Suprapubic skin (tissue), 4 donors: ENCODE measurements around the gene CACNG7. TPM values are rescaled to one million over a fixed set of nuclear protein-coding genes. Genes with fewer than 3 reads are reported as not detected.

ENCODE experiments used
- DNase-seq, 2 donors: peaks; one replicate each; pipeline ENCODE4 v3.0.0-alpha.2; 2019; ENCODE audit warnings: low spot score in 2 of 2
- H3K27ac ChIP-seq: fragments of 200-600 bp; sonication (generic); one replicate; pipeline ENCODE4 v1.5.1; 2019
- H3K27me3 ChIP-seq: fragments of 200-600 bp; sonication (generic); one replicate; pipeline ENCODE4 v1.5.1; 2019
- H3K36me3 ChIP-seq: fragments of 200-600 bp; sonication (generic); one replicate; pipeline ENCODE4 v1.5.1; 2019
- H3K4me1 ChIP-seq: fragments of 200-600 bp; sonication (generic); one replicate; pipeline ENCODE4 v1.5.1; 2019
- H3K4me3 ChIP-seq: fragments of 200-600 bp; sonication (generic); one replicate; pipeline ENCODE4 v1.5.1; 2019; ENCODE audit warnings: mild to moderate bottlenecking
- H3K9me3 ChIP-seq: fragments of 200-600 bp; sonication (generic); one replicate; pipeline ENCODE4 v1.5.1; 2019
- CTCF ChIP-seq, 2 donors: fragments of 200-600 bp in 1 of 2; fragments of 450-650 bp in 1 of 2; sonication (generic) in 1 of 2; IDR thresholded peaks; one replicate each; pipeline ENCODE4 v1.5.1; 2016 to 2019; ENCODE audit warnings: antibody characterized with exemption in 2 of 2, mild to moderate bottlenecking in 1 of 2, moderate library complexity in 1 of 2
- EP300 ChIP-seq: sonication (generic); formaldehyde crosslinking; IDR thresholded peaks from one replicate; pipeline ENCODE4 v1.6.1; 2017; ENCODE audit warnings: antibody characterized with exemption
- POLR2A ChIP-seq, 2 donors: fragments of 450-650 bp; IDR thresholded peaks; one replicate each; pipeline ENCODE4 v1.6.1; 2017; ENCODE audit warnings: antibody characterized with exemption in 2 of 2, mild to moderate bottlenecking in 2 of 2, moderate library complexity in 2 of 2
- POLR2AphosphoS5 ChIP-seq, 3 donors: sonication (generic); formaldehyde crosslinking; IDR thresholded peaks; one replicate each; pipeline ENCODE4 v1.6.1; 2017; ENCODE audit warnings: antibody characterized with exemption in 3 of 3
- WGBS: methylation state at CpG from one replicate; pipeline ENCODE4 v1.1.5; 2018; 5-methylcytosine and 5-hydroxymethylcytosine counted together
- total RNA-seq, 4 donors: library from RNA; depleted of rRNA; stranded (reverse); fragments of >200 nt; gene quantifications; one replicate each; pipeline ENCODE4 v1.1.0, GENCODE V29; 2016

The CACNG7 gene
- total RNA-seq, 4 donors from 2014 or later = not detected

GRCh38 chr19:53871454-53871853 is 37.6 kb upstream of the CACNG7 start:
- H3K9me3 ChIP-seq = no peaks in the 10 kb centered on the region
- peaks cover 55% of the 10 kb centered on the region for H3K4me1 ChIP-seq
- no peak for TF ChIP-seq POLR2A (IDR thresholded peaks at IDR 0.05)
- no peak for TF ChIP-seq POLR2AphosphoS5 (IDR thresholded peaks at IDR 0.05)
- TF ChIP-seq CTCF (IDR thresholded peaks at IDR 0.05) = no peak
- TF ChIP-seq EP300 = no peak
- H3K27ac ChIP-seq = no peak overlapping the region
- WGBS = 58% methylated on average over 7 of the region's 7 CpGs
- peaks cover 30% of the 10 kb centered on the region for H3K36me3 ChIP-seq
- no peak overlapping the region for H3K4me3 ChIP-seq
- no peaks in the 10 kb centered on the region for H3K27me3 ChIP-seq
- DNase-seq = no peak

GRCh38 chr19:53872762-53873161 is 36.3 kb upstream of the CACNG7 start:
- Histone ChIP-seq H3K4me1 (peaks cover 45% of the 10 kb centered on the region), H3K27ac (no peak overlapping the region), H3K27me3 (no peaks in the 10 kb centered on the region), H3K36me3 (peaks cover 30% of the 10 kb centered on the region), H3K9me3 (no peaks in the 10 kb centered on the region), H3K4me3 (no peak overlapping the region)
- WGBS = 80% methylated on average over 6 of the region's 6 CpGs
- TF ChIP-seq POLR2AphosphoS5 (IDR thresholded peaks at IDR 0.05) (no peak), EP300 (no peak), CTCF (IDR thresholded peaks at IDR 0.05) (no peak), POLR2A (IDR thresholded peaks at IDR 0.05) (no peak)
- no peak for DNase-seq

- H3K36me3 ChIP-seq = peaks cover 30% of the 10 kb centered on the region
- WGBS = 93% methylated on average over 51 of the region's 51 CpGs
- TF ChIP-seq EP300 = no peak
- no peak for TF ChIP-seq POLR2AphosphoS5 (IDR thresholded peaks at IDR 0.05)
- TF ChIP-seq CTCF (IDR thresholded peaks at IDR 0.05) = no peak
- no peak for TF ChIP-seq POLR2A (IDR thresholded peaks at IDR 0.05)
Measured at GRCh38 chr19:53873773-53874605, 35.1 kb upstream of the CACNG7 start.

GRCh38 chr19:53874606-53874990 is 34.5 kb upstream of the CACNG7 start:
- Histone ChIP-seq H3K27ac (no peak overlapping the region), H3K36me3 (peaks cover 30% of the 10 kb centered on the region), H3K9me3 (no peaks in the 10 kb centered on the region), H3K27me3 (peaks cover 7% of the 10 kb centered on the region), H3K4me1 (peaks cover 52% of the 10 kb centered on the region), H3K4me3 (no peak overlapping the region)
- 78% methylated on average over 6 of the region's 6 CpGs for WGBS
- DNase-seq = no peak
- no peak for TF ChIP-seq EP300
- no peak for TF ChIP-seq CTCF (IDR thresholded peaks at IDR 0.05)
- TF ChIP-seq POLR2A (IDR thresholded peaks at IDR 0.05) = no peak
- TF ChIP-seq POLR2AphosphoS5 (IDR thresholded peaks at IDR 0.05) = no peak

More at GRCh38 chr19:53873773-53874605, 35.1 kb upstream of the CACNG7 start:
- H3K4me1 ChIP-seq = peaks cover 46% of the 10 kb centered on the region
- H3K27ac ChIP-seq = no peak overlapping the region
- no peaks in the 10 kb centered on the region for H3K9me3 ChIP-seq
- H3K4me3 ChIP-seq = no peak overlapping the region
- DNase-seq = peak in 1 of 2 donors; percentile 71
- H3K27me3 ChIP-seq = peaks cover 2% of the 10 kb centered on the region

GRCh38 chr19:53875602-53876325 is 33.3 kb upstream of the CACNG7 start:
- Histone ChIP-seq H3K36me3 (peaks cover 30% of the 10 kb centered on the region), H3K27ac (no peak overlapping the region)
- TF ChIP-seq CTCF (IDR thresholded peaks at IDR 0.05) (no peak), POLR2AphosphoS5 (IDR thresholded peaks at IDR 0.05) (no peak), EP300 (no peak), POLR2A (IDR thresholded peaks at IDR 0.05) (no peak)

More at GRCh38 chr19:53875602-53876325, 33.3 kb upstream of the CACNG7 start:
- Histone ChIP-seq H3K27me3 (peaks cover 11% of the 10 kb centered on the region), H3K4me1 (peaks cover 45% of the 10 kb centered on the region), H3K9me3 (no peaks in the 10 kb centered on the region), H3K4me3 (no peak overlapping the region)
- 89% methylated on average over 17 of the region's 17 CpGs for WGBS
- no peak for DNase-seq
